HL-60 (cell line): ENCODE measurements around the gene DNAH7.

Experiments
- DNase-seq, 2 experiments: peaks; one replicate each; pipeline ENCODE4 v3.0.0-alpha.2; 2010 to 2020; ENCODE audit warnings: low read depth in 1 of 2, low spot score in 1 of 2
- H3K27ac ChIP-seq: fragments of 250-450 bp; sonication (Bioruptor Pico); replicated peaks from 2 replicates; pipeline ENCODE4 v1.5.1; 2020; ENCODE audit warnings: mild to moderate bottlenecking, moderate library complexity
- H3K27me3 ChIP-seq: fragments of 250-450 bp; sonication (Bioruptor Pico); 2 replicates; pipeline ENCODE4 v1.5.1; 2021; ENCODE audit warnings: mild to moderate bottlenecking, moderate library complexity; ENCODE audit not compliant: insufficient read depth, poor library complexity, severe bottlenecking
- H3K4me3 ChIP-seq: replicated peaks from 2 replicates; pipeline ENCODE4 v1.5.1; 2011; ENCODE audit warnings: mild to moderate bottlenecking, control low read depth, low read length; ENCODE audit not compliant: insufficient read depth
- CTCF ChIP-seq: IDR thresholded peaks from one replicate; pipeline ENCODE4 v1.5.1; 2011; ENCODE audit warnings: low read length, control low read depth, inconsistent platforms; ENCODE audit not compliant: insufficient read depth
- GABPA ChIP-seq: IDR thresholded peaks from 2 replicates; pipeline ENCODE4 v1.6.1; 2012; ENCODE audit warnings: low read depth
- POLR2AphosphoS5 ChIP-seq: IDR thresholded peaks from 2 replicates; pipeline ENCODE4 v1.6.1; 2012; ENCODE audit warnings: low read depth
- REST ChIP-seq: IDR thresholded peaks from 2 replicates; pipeline ENCODE4 v1.6.1; 2012; ENCODE audit warnings: low read depth; ENCODE audit not compliant: insufficient replicate concordance
- SPI1 ChIP-seq: IDR thresholded peaks from 2 replicates; pipeline ENCODE4 v1.6.1; 2012; ENCODE audit warnings: low read depth, mild to moderate bottlenecking, borderline replicate concordance

DNAH7 gene

GRCh38 chr2:195899226-195899625, 169.4 kb downstream of the DNAH7 start:
- TF ChIP-seq CTCF: no peak
- no peak for TF ChIP-seq SPI1
- TF ChIP-seq GABPA: no peak
- no peak for TF ChIP-seq POLR2AphosphoS5
- no peak for TF ChIP-seq REST
- H3K4me3 ChIP-seq: no peak overlapping the region
- no peak for DNase-seq
- H3K27me3 ChIP-seq: no peaks in the 10 kb centered on the region
- no peak overlapping the region for H3K27ac ChIP-seq

GRCh38 chr2:195898505-195899191, 170.0 kb downstream of the DNAH7 start:
- no peak for DNase-seq
- Histone ChIP-seq H3K27ac (no peak overlapping the region), H3K27me3 (no peaks in the 10 kb centered on the region), H3K4me3 (no peak overlapping the region)
- TF ChIP-seq POLR2AphosphoS5 (no peak), REST (no peak), SPI1 (no peak), CTCF (no peak), GABPA (no peak)

- Histone ChIP-seq H3K4me3 (no peak overlapping the region), H3K27ac (no peak overlapping the region), H3K27me3 (peaks cover 2% of the 10 kb centered on the region)
- no peak for DNase-seq
- TF ChIP-seq SPI1 (no peak), GABPA (no peak), REST (no peak), CTCF (no peak), POLR2AphosphoS5 (no peak)
Measured at GRCh38 chr2:195891081-195891480, 177.6 kb downstream of the DNAH7 start.
